K562 (cell line): ENCODE measurements around the gene SAMD14. TPM values are rescaled to one million over a fixed set of nuclear protein-coding genes. Genes with fewer than 3 reads are reported as not detected.

ENCODE experiments used
- ATAC-seq: fragments of 200-7000 bp; cut with Tn5 transposase; 3 replicates; pipeline ENCODE4 v1.9.1; 2020; ENCODE audit warnings: moderate library complexity
- BruUV-seq: library from RNA; stranded (reverse); fragments of 400-500 nt; replicated peaks from 2 replicates; lab custom pipeline; 2021; lab: Mats Ljungman, UMichigan
- CTCF ChIA-PET: fragments of 300-600 bp; formaldehyde crosslinking; extraction: SDS; loops from one replicate; lab custom pipeline; 2021; ENCODE audit warnings: low intra/inter-chr PET ratio; lab: Yijun Ruan, JAX
- POLR2A ChIA-PET: fragments of 300-600, 350-650 bp; sonication (Branson Sonifier 250); formaldehyde crosslinking; extraction: SDS; loops from one replicate; lab custom pipeline; 2021; ENCODE audit warnings: antibody characterized with exemption, inconsistent platforms; lab: Yijun Ruan, JAX
- DNase-seq, 4 experiments: peaks; one replicate each; pipeline versions ENCODE4 v3.0.0 to v3.0.0-alpha.2; 2011 to 2018; ENCODE audit warnings: low spot score in 3 of 4, mixed read lengths in 3 of 4; ENCODE audit errors: extremely low read depth in 1 of 4
- FAIRE-seq: peaks from 2 replicates; lab custom pipeline; 2011; peaks lifted over from hg19 to GRCh38; lab: Jason Lieb, UNC
- H2AFZ ChIP-seq: 2 replicates; pipeline ENCODE4 v1.6.0; 2011; ENCODE audit warnings: low read depth, low read length, control low read depth, inconsistent platforms
- H3K27ac ChIP-seq: fragments of 200-600 bp; 3 replicates; pipeline ENCODE4 v1.8.0; 2011; ENCODE audit warnings: low read depth, mild to moderate bottlenecking, control low read depth, inconsistent platforms, low read length, moderate library complexity, mixed read lengths; ENCODE audit errors: extremely low read depth
- H3K27me3 ChIP-seq, 2 experiments: fragments of 300-600 bp in 1 of 2; 2 replicates in 1 of 2; 3 replicates in 1 of 2; pipeline versions ENCODE4 v1.6.0 to v1.8.0; 2011; ENCODE audit warnings: inconsistent platforms in 2 of 2, low read length in 2 of 2, mild to moderate bottlenecking in 1 of 2, mixed read lengths in 1 of 2, moderate library complexity in 1 of 2; ENCODE audit not compliant: control insufficient read depth in 2 of 2, insufficient read depth in 2 of 2
- H3K36me3 ChIP-seq: fragments of 300-600 bp; 3 replicates; pipeline ENCODE4 v1.8.0; 2011; ENCODE audit warnings: mild to moderate bottlenecking, low read length, inconsistent platforms; ENCODE audit not compliant: control insufficient read depth, insufficient read depth
- H3K4me1 ChIP-seq, 2 experiments: fragments of 200-600 bp in 1 of 2; replicated peaks in 1 of 2; 2 replicates in 1 of 2; 3 replicates in 1 of 2; pipeline versions ENCODE4 v1.5.1 to v1.8.0; 2011; ENCODE audit warnings: inconsistent platforms in 2 of 2, low read length in 2 of 2, mild to moderate bottlenecking in 1 of 2, mixed read lengths in 1 of 2, moderate library complexity in 1 of 2; ENCODE audit not compliant: control insufficient read depth in 2 of 2, insufficient read depth in 2 of 2
- H3K4me2 ChIP-seq: 2 replicates; pipeline ENCODE4 v1.6.1; 2011; ENCODE audit warnings: low read length, control low read depth, inconsistent platforms, mixed read lengths; ENCODE audit not compliant: insufficient read depth
- H3K4me3 ChIP-seq: fragments of 200-600 bp; sonication (generic), shearing (Covaris generic); 2 replicates; pipeline ENCODE4 v1.5.1; 2016; ENCODE audit warnings: control low read depth, inconsistent platforms
- H3K79me2 ChIP-seq: fragments of 200-600 bp; 3 replicates; pipeline ENCODE4 v1.8.0; 2011; ENCODE audit warnings: low read length, inconsistent platforms; ENCODE audit not compliant: control insufficient read depth, insufficient read depth
- H3K9ac ChIP-seq, 2 experiments: 2 replicates each; pipeline versions ENCODE4 v1.6.0 to v1.6.1; 2011; ENCODE audit warnings: low read depth in 2 of 2, low read length in 2 of 2, control low read depth in 1 of 2, inconsistent platforms in 1 of 2, mild to moderate bottlenecking in 1 of 2, mixed read lengths in 1 of 2; ENCODE audit not compliant: insufficient read depth in 1 of 2
- H3K9me1 ChIP-seq: one replicate; pipeline ENCODE4 v1.6.0; 2011; ENCODE audit warnings: inconsistent platforms, mild to moderate bottlenecking, low read length, moderate library complexity; ENCODE audit not compliant: control insufficient read depth, insufficient read depth
- H3K9me3 ChIP-seq: replicated peaks from 2 replicates; pipeline ENCODE4 v1.5.1; 2011; ENCODE audit warnings: low read depth, low read length, inconsistent platforms; ENCODE audit not compliant: control insufficient read depth, insufficient read depth
- H4K20me1 ChIP-seq: replicated peaks from 2 replicates; pipeline ENCODE4 v1.6.1; 2011; ENCODE audit warnings: low read length, inconsistent platforms, mixed read lengths; ENCODE audit not compliant: control insufficient read depth, insufficient read depth
- BMI1 ChIP-seq: fragments of 150-350 bp; IDR thresholded peaks from 2 replicates; pipeline ENCODE4 v1.6.1; 2014; ENCODE audit warnings: low read length
- CBFB ChIP-seq: sonication (generic); formaldehyde crosslinking; IDR thresholded peaks from 2 replicates; pipeline ENCODE4 v1.4.0; 2020; ENCODE audit warnings: mild to moderate bottlenecking, missing genetic modification reagents
- E2F6 ChIP-seq, 2 experiments: IDR thresholded peaks; 2 replicates each; pipeline ENCODE4 v1.6.1; 2011; ENCODE audit warnings: borderline replicate concordance in 1 of 2, control low read depth in 1 of 2, low read depth in 1 of 2, low read length in 1 of 2, mild to moderate bottlenecking in 1 of 2, mixed read lengths in 1 of 2, moderate library complexity in 1 of 2; ENCODE audit not compliant: insufficient read depth in 1 of 2, insufficient read length in 1 of 2, poor library complexity in 1 of 2, severe bottlenecking in 1 of 2; ENCODE audit errors: extremely low read depth in 1 of 2
- FOXK2 ChIP-seq, 2 experiments: fragments of 450-650 bp; IDR thresholded peaks in 1 of 2; conservative IDR thresholded peaks in 1 of 2; 2 replicates each; pipeline ENCODE4 v1.6.1; 2016; ENCODE audit warnings: low read depth in 2 of 2, mild to moderate bottlenecking in 1 of 2
- MNT ChIP-seq, 2 experiments: fragments of 450-650 bp; conservative IDR thresholded peaks; 2 replicates each; pipeline ENCODE4 v1.6.1; 2017; ENCODE audit warnings: mild to moderate bottlenecking in 2 of 2, moderate library complexity in 2 of 2
- RAD51 ChIP-seq: fragments of 450-650 bp; IDR thresholded peaks from 2 replicates; pipeline ENCODE4 v1.7.1; 2016; ENCODE audit warnings: low read depth, mild to moderate bottlenecking, borderline replicate concordance
- SIX5 ChIP-seq, 2 experiments: IDR thresholded peaks; 2 replicates each; pipeline ENCODE4 v1.6.1; 2011; ENCODE audit warnings: low read length in 2 of 2, borderline replicate concordance in 1 of 2, low read depth in 1 of 2, mild to moderate bottlenecking in 1 of 2, moderate library complexity in 1 of 2; ENCODE audit not compliant: insufficient read depth in 1 of 2
- TARDBP ChIP-seq: fragments of 450-650 bp; IDR thresholded peaks from 2 replicates; pipeline ENCODE4 v1.6.1; 2016
- USF2 ChIP-seq: sonication (generic); formaldehyde crosslinking; IDR thresholded peaks from 2 replicates; pipeline ENCODE4 v1.5.0; 2020; ENCODE audit warnings: missing genetic modification reagents
- ZEB2 ChIP-seq: fragments of 450-650 bp; IDR thresholded peaks from 2 replicates; pipeline ENCODE4 v1.6.1; 2016
- ZNF133 ChIP-seq: fragments of 250-450 bp; sonication (Bioruptor Pico); IDR thresholded peaks from 2 replicates; pipeline ENCODE4 v1.4.0; 2020; ENCODE audit warnings: mild to moderate bottlenecking
- ZNF785 ChIP-seq: fragments of 250-450 bp; sonication (Bioruptor Pico); IDR thresholded peaks from 2 replicates; pipeline ENCODE4 v1.4.0; 2020; ENCODE audit warnings: mild to moderate bottlenecking
- WGBS: fragments of 100-300 bp; shearing (Covaris generic); methylation state at CpG from one replicate; pipeline ENCODE4 v1.1.6; 2016; ENCODE audit warnings: low coverage, mixed read lengths; ENCODE audit not compliant: insufficient coverage; ENCODE audit errors: missing lambda C conversion rate; 5-methylcytosine and 5-hydroxymethylcytosine counted together
- in situ Hi-C: fragments of 300-500 bp; cut with MboI; formaldehyde crosslinking; loops from 4 replicates; pipeline ENCODE4 v1.15.0; 2018; ENCODE audit warnings: inconsistent platforms, mixed read lengths
- intact Hi-C: fragments of 100-400 bp; cut with micrococcal nuclease; formaldehyde crosslinking; loops from 2 replicates; pipeline ENCODE4 v1.14.2; 2022
- polyA plus RNA-seq, 8 experiments: library from polyadenylated mRNA; depleted of rRNA in 4 of 8; stranded (reverse) in 5 of 8; unstranded in 3 of 8; fragments of >200 nt; fragmentation: Nextera tagmentation in 2 of 8; fragmentation: Illumina TruSeq in 1 of 8; extraction: Ambion mirVana in 2 of 8; extraction: Trizol in 1 of 8; gene quantifications; 2 replicates each; pipeline versions ENCODE4 v1.2.1 to v1.2.3, GENCODE V29; 2011 to 2014; ENCODE audit warnings: inconsistent platforms in 1 of 8, missing spikeins in 1 of 8
- total RNA-seq, 7 experiments: library from RNA; depleted of rRNA in 6 of 7; stranded (reverse); fragments of >200 nt in 6 of 7; fragmentation: Illumina TruSeq in 2 of 7; extraction: Trizol in 2 of 7; gene quantifications; 2 replicates each; pipeline versions ENCODE4 v1.2.1 to v1.2.3, GENCODE V29; 2011 to 2021; ENCODE audit warnings: low replicate concordance in 1 of 7
- TF ChIP-seq, protein P1 (sequence below): sonication (generic); formaldehyde crosslinking; IDR thresholded peaks from 2 replicates; pipeline ENCODE4 v1.9.0; 2022; ENCODE audit warnings: mild to moderate bottlenecking, missing genetic modification reagents
- TF ChIP-seq, protein P2 (sequence below): sonication (generic); formaldehyde crosslinking; IDR thresholded peaks from 2 replicates; pipeline ENCODE4 v1.8.0; 2023; ENCODE audit warnings: mild to moderate bottlenecking, missing genetic modification reagents

Gene SAMD14
- total and polyA plus RNA-seq, 9 of the 15 experiments (the other 6 are each of a cell fraction or from before 2014, with no cell fraction given): 0.04 to 0.07 TPM; not detected in 7

DNA sequence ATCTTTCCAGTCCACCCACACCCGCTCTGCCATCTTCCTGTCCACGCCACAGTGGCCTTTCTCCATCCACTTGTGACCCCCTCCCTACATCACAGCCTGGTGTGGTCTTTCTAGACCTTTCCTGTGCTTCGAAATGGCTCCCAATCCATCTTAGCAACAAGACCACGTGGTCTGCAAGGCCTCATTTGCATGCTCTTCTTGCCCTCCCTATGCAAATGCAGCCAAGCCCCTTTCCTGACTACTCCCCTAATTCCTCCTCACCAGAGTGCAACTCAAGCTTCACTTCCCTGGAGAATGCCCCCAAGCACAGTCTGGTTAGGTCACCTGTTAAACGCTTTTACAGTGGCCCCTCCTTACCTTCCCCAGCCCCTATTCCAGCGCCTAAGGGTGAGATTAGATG is 14.4 kb upstream of the SAMD14 start:
- no peaks in the 10 kb centered on the region for H3K27me3 ChIP-seq
- H3K9me3 ChIP-seq: no peaks in the 10 kb centered on the region
- H3K9ac ChIP-seq: no peak overlapping the region
- 80% methylated on average over 6 of the region's 6 CpGs for WGBS
- no peak overlapping the region for H3K4me2 ChIP-seq
- no peak overlapping the region for H2AFZ ChIP-seq
- H3K36me3 ChIP-seq: peaks cover 85% of the 10 kb centered on the region
- POLR2A ChIA-PET: interaction anchor here (1.1 kb wide), 1 partner anchor 10 kb away, joined by 5 read pairs; no protein-coding TSS in a partner anchor
- no peak for ATAC-seq
- BruUV-seq: no TSS peak
- H4K20me1 ChIP-seq: peaks cover 20% of the 10 kb centered on the region
- intact Hi-C loops: no loop called here
- FAIRE-seq: peak; percentile 23
- H3K79me2 ChIP-seq: peaks cover 70% of the 10 kb centered on the region
- no peak overlapping the region for H3K4me3 ChIP-seq
- no peak overlapping the region; the same call in 2 of the 3 replicates for H3K27ac ChIP-seq
- DNase-seq: no peak
- peaks cover 25 to 57% of the 10 kb centered on the region in 2 experiments; a peak in 4 of 5 replicates for H3K4me1 ChIP-seq
- in situ Hi-C loops: no loop called here
- CTCF ChIA-PET: no interaction called here
- H3K9me1 ChIP-seq: peaks cover 17% of the 10 kb centered on the region
- TF ChIP-seq ZNF133 (CRISPR knock-in tag): no peak
- TF ChIP-seq, protein P1, sequence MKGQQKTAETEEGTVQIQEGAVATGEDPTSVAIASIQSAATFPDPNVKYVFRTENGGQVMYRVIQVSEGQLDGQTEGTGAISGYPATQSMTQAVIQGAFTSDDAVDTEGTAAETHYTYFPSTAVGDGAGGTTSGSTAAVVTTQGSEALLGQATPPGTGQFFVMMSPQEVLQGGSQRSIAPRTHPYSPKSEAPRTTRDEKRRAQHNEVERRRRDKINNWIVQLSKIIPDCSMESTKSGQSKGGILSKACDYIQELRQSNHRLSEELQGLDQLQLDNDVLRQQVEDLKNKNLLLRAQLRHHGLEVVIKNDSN (CRISPR knock-in tag): peak; percentile 62
- TF ChIP-seq SIX5 (IDR thresholded peaks at IDR 0.05; ENCODE audit: borderline replicate concordance in 1 of 2, insufficient read depth in 1 of 2, low read depth in 1 of 2, low read length in 2 of 2): no peak
- no peak for TF ChIP-seq ZEB2
- TF ChIP-seq BMI1: no peak
- TF ChIP-seq ZNF785 (CRISPR knock-in tag): no peak
- TF ChIP-seq USF2: peak; percentile 43
- no peak for TF ChIP-seq E2F6 (IDR thresholded peaks at IDR 0.05; ENCODE audit: borderline replicate concordance in 1 of 2, extremely low read depth in 1 of 2, insufficient read depth in 1 of 2, insufficient read length in 1 of 2, low read depth in 1 of 2, low read length in 1 of 2, poor library complexity in 1 of 2, severe bottlenecking in 1 of 2)
- TF ChIP-seq MNT (conservative IDR thresholded peaks at IDR 0.05): peak in 1 of 2 experiments; percentile 32; a peak in 1 of 4 replicates
- no peak for TF ChIP-seq RAD51
- TF ChIP-seq FOXK2 (conservative IDR thresholded peaks at IDR 0.05 in 1 of 2, IDR thresholded peaks at IDR 0.05 in 1 of 2; ENCODE audit: low read depth in 2 of 2): 0 out of 4 replicates have a peak, but pooled peaks of 1 of the 2 experiments have one; percentile 26
- TF ChIP-seq CBFB (CRISPR knock-in tag): no peak
- TF ChIP-seq TARDBP: no peak
- TF ChIP-seq, protein P2, sequence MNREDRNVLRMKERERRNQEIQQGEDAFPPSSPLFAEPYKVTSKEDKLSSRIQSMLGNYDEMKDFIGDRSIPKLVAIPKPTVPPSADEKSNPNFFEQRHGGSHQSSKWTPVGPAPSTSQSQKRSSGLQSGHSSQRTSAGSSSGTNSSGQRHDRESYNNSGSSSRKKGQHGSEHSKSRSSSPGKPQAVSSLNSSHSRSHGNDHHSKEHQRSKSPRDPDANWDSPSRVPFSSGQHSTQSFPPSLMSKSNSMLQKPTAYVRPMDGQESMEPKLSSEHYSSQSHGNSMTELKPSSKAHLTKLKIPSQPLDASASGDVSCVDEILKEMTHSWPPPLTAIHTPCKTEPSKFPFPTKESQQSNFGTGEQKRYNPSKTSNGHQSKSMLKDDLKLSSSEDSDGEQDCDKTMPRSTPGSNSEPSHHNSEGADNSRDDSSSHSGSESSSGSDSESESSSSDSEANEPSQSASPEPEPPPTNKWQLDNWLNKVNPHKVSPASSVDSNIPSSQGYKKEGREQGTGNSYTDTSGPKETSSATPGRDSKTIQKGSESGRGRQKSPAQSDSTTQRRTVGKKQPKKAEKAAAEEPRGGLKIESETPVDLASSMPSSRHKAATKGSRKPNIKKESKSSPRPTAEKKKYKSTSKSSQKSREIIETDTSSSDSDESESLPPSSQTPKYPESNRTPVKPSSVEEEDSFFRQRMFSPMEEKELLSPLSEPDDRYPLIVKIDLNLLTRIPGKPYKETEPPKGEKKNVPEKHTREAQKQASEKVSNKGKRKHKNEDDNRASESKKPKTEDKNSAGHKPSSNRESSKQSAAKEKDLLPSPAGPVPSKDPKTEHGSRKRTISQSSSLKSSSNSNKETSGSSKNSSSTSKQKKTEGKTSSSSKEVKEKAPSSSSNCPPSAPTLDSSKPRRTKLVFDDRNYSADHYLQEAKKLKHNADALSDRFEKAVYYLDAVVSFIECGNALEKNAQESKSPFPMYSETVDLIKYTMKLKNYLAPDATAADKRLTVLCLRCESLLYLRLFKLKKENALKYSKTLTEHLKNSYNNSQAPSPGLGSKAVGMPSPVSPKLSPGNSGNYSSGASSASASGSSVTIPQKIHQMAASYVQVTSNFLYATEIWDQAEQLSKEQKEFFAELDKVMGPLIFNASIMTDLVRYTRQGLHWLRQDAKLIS (CRISPR knock-in tag): no peak
